GM12878 (cell line): ENCODE data around the gene STX8.

Experiments
- CTCF ChIP-seq, 3 experiments: IDR thresholded peaks in 2 of 3; conservative IDR thresholded peaks in 1 of 3; 2 replicates each; pipeline ENCODE4 v1.5.1; 2011; ENCODE audit warnings: low read depth in 3 of 3, low read length in 3 of 3, mild to moderate bottlenecking in 3 of 3, control low read depth in 2 of 3, moderate library complexity in 2 of 3, inconsistent platforms in 1 of 3, mixed read lengths in 1 of 3; ENCODE audit not compliant: control insufficient read depth in 2 of 3, insufficient read depth in 1 of 3; ENCODE audit errors: extremely low read depth in 1 of 3
- CUX1 ChIP-seq: IDR thresholded peaks from 2 replicates; pipeline ENCODE4 v1.6.1; 2012; ENCODE audit warnings: improper control_type of control experiment, low read depth, low read length; ENCODE audit not compliant: insufficient replicate concordance
- FOXK2 ChIP-seq: fragments of 450-650 bp; IDR thresholded peaks from 2 replicates; pipeline ENCODE4 v1.6.1; 2017; ENCODE audit warnings: mild to moderate bottlenecking, moderate library complexity
- GABPA ChIP-seq: IDR thresholded peaks from 2 replicates; pipeline ENCODE4 v1.6.1; 2014; ENCODE audit warnings: antibody characterized with exemption, low read depth, mild to moderate bottlenecking, inconsistent platforms
- PKNOX1 ChIP-seq: fragments of 450-650 bp; IDR thresholded peaks from 2 replicates; pipeline ENCODE4 v1.6.1; 2016; ENCODE audit warnings: mild to moderate bottlenecking
- POLR2A ChIP-seq: IDR thresholded peaks from 2 replicates; pipeline ENCODE4 v1.6.1; 2011; ENCODE audit warnings: low read depth, mild to moderate bottlenecking, low read length
- TCF12 ChIP-seq: IDR thresholded peaks from 2 replicates; pipeline ENCODE4 v1.6.1; 2011; ENCODE audit warnings: low read depth, mild to moderate bottlenecking, low read length

GRCh38 chr17:9520649-9521048, 55.0 kb downstream of the STX8 start:
- no peak for TF ChIP-seq TCF12
- TF ChIP-seq GABPA, result no peak
- TF ChIP-seq CTCF (IDR thresholded peaks at IDR 0.05 in 2 of 3, conservative IDR thresholded peaks at IDR 0.05 in 1 of 3; ENCODE audit: control insufficient read depth in 2 of 3, extremely low read depth in 1 of 3, insufficient read depth in 1 of 3, low read depth in 3 of 3, low read length in 3 of 3), result no peak
- no peak for TF ChIP-seq PKNOX1
- TF ChIP-seq POLR2A, result no peak
- no peak for TF ChIP-seq FOXK2
- no peak for TF ChIP-seq CUX1
